Measurements from ENCODE around the gene MYOZ3.
A peak's percentile ranks its signal among the peaks of the same experiment; 100 is the strongest.

The MYOZ3 gene

DNA sequence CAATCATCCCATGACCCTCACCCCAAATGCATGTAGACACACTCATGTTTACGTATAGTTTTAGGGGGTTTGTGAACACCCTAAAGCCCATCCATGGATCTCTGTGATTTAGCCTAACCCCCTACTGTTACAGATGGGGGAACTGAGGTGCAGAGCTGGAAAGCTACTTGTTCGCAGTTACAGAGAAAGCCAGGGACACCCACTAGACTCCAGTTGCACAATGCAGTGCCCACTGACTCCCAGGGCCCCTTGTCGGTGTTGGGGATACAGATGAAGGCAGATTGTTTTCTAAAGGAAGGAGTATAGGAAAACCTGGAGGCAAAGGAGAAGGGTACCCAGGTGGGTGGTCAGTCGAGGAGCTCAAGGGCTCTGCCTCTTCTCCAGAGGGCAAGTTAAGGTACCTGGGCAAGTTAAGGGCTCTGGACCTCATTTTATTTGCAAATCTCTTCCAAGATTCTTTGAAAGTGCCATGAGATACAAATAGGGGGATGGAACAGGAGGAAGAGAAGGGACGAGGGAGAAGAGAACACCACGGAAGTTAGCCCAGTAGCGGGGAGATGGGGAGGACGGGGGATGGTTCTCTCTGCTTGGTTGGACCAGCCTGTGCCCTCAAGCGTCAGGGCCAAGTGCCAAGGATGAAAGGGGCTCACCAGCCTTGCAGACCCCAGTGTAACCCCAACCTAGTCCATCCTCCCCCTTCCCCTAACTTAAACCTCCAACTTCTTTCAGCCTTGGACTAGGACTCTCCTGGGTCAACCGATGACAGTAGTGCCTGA is 958 bp downstream of the MYOZ3 start:
- Histone ChIP-seq H2BK120ac (ENCODE audit: low read depth, low read length) (no peak overlapping the region), H3K4me2 (ENCODE audit: low read length) (no peak overlapping the region), H3K27ac (ENCODE audit: low read depth, low read length) (no peak overlapping the region), H2BK15ac (replicated peaks; ENCODE audit: low read depth) (no peak overlapping the region), H3K27me3 (ENCODE audit: insufficient read depth, low read length, poor library complexity) (no peaks in the 10 kb centered on the region), H4K8ac (ENCODE audit: low read depth, low read length) (no peak overlapping the region), H3K36me3 (ENCODE audit: control insufficient read depth, insufficient read depth, low read length) (no peaks in the 10 kb centered on the region), H4K5ac (ENCODE audit: low read length) (no peak overlapping the region), H3K9ac (ENCODE audit: low read length) (no peak overlapping the region), H3K79me2 (ENCODE audit: control insufficient read depth, insufficient read depth, low read length) (no peaks in the 10 kb centered on the region), H3K18ac (ENCODE audit: low read length) (no peak overlapping the region), H3K56ac (ENCODE audit: low read length) (no peak overlapping the region), H3K4me3 (ENCODE audit: low read length) (no peak overlapping the region), H3K79me1 (ENCODE audit: low read length) (no peaks in the 10 kb centered on the region), H3K23ac (ENCODE audit: low read length) (no peak overlapping the region), H2BK5ac (ENCODE audit: low read length) (no peak overlapping the region), H3K4ac (ENCODE audit: low read depth, low read length) (no peak overlapping the region), H3K4me1 (ENCODE audit: control insufficient read depth, low read depth, low read length) (peaks cover 4% of the 10 kb centered on the region), H2AK5ac (ENCODE audit: low read length) (no peak overlapping the region)
- WGBS (ENCODE audit: extremely low coverage, insufficient coverage, low lambda C conversion rate) = no CpG with 5 or more reads among the region's 10 CpGs
- no peak for DNase-seq

DNA sequence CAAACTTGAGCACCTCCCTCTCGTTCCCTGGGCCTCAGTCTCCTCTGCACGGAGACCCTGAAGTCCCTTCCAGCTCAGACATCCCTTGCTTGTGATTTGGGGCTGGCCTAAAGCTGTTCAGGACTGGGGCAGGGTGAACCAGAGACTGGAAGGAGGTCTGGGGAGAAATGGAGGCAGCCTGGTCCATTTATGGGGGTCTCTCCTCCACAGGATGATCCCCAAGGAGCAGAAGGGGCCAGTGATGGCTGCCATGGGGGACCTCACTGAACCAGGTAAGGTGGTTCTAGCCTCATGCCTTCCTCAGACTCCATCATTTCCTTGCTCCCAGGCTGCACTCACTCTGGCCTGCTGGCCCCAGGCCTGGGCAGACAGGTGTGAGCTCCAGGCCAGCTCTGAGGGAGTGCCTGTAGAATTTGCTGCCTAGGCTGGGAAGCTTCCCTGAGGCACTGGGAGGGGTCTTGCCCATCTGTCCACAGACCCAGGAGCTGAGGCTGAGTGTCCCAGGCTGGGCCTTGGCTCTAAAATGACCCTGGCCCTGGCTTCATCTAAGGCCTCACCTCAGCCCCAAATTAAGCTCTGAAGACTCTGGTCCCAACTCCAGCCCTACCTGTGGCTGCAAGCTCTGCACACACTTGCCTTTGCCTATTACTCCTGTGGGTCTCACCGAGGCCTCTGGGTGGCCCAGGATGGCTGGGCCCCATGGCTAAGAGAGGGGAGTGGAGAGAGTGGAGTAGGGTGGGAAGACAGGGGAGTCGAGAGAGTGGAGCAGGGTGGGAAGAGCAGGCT is 1.9 kb downstream of the MYOZ3 start:
- no CpG with 5 or more reads among the region's 4 CpGs for WGBS (ENCODE audit: extremely low coverage, insufficient coverage, low lambda C conversion rate)
- peaks cover 4% of the 10 kb centered on the region for H3K4me1 ChIP-seq (ENCODE audit: control insufficient read depth, low read depth, low read length)

GRCh38 chr5:150663936-150664335 is 2.9 kb downstream of the MYOZ3 start:
- no peak overlapping the region for H3K27ac ChIP-seq (ENCODE audit: low read depth, low read length)
- H3K9ac ChIP-seq (ENCODE audit: low read length) = no peak overlapping the region
- no CpG with 5 or more reads among the region's 3 CpGs for WGBS (ENCODE audit: extremely low coverage, insufficient coverage, low lambda C conversion rate)

More for the DNA sequence above, 1.9 kb downstream of the MYOZ3 start:
- H4K5ac ChIP-seq (ENCODE audit: low read length) = no peak overlapping the region
- no peaks in the 10 kb centered on the region for H3K27me3 ChIP-seq (ENCODE audit: insufficient read depth, low read length, poor library complexity)
- DNase-seq = peak; percentile 19
- no peak overlapping the region for H3K4me2 ChIP-seq (ENCODE audit: low read length)
- H3K23ac ChIP-seq (ENCODE audit: low read length) = no peak overlapping the region
- no peaks in the 10 kb centered on the region for H3K79me2 ChIP-seq (ENCODE audit: control insufficient read depth, insufficient read depth, low read length)
- H3K18ac ChIP-seq (ENCODE audit: low read length) = no peak overlapping the region
- H3K36me3 ChIP-seq (ENCODE audit: control insufficient read depth, insufficient read depth, low read length) = no peaks in the 10 kb centered on the region
- H3K4me3 ChIP-seq (ENCODE audit: low read length) = no peak overlapping the region
- no peak overlapping the region for H4K8ac ChIP-seq (ENCODE audit: low read depth, low read length)
- H3K79me1 ChIP-seq (ENCODE audit: low read length) = no peaks in the 10 kb centered on the region
- H2BK15ac ChIP-seq (replicated peaks; ENCODE audit: low read depth) = no peak overlapping the region
- H2BK120ac ChIP-seq (ENCODE audit: low read depth, low read length) = no peak overlapping the region
- H2BK5ac ChIP-seq (ENCODE audit: low read length) = no peak overlapping the region
- no peak overlapping the region for H3K9ac ChIP-seq (ENCODE audit: low read length)
- H3K4ac ChIP-seq (ENCODE audit: low read depth, low read length) = no peak overlapping the region
- no peak overlapping the region for H3K27ac ChIP-seq (ENCODE audit: low read depth, low read length)
- no peak overlapping the region for H2AK5ac ChIP-seq (ENCODE audit: low read length)
- no peak overlapping the region for H3K56ac ChIP-seq (ENCODE audit: low read length)

DNA sequence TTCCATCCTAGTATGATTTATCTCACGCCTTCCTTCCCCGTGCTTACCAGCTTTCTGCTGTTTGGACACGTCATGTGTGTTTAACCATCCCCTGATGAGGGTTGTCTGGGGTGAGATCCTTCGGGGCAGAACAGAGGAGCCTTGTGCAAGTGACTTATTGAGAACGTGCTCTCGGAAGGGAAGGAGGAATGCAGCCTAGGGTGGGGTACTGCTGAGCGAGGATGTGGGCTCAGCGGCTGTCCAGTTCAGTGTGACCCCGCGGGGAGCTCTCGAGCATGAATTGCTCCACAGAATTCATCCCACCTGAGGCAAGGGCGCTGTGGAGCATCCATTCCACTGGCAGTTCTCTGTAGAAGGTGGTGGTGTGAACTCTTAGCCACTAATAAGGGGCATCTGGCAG is 4.0 kb downstream of the MYOZ3 start:
- H2AK5ac ChIP-seq (ENCODE audit: low read length) = no peak overlapping the region
- H3K9ac ChIP-seq (ENCODE audit: low read length) = no peak overlapping the region
- H3K18ac ChIP-seq (ENCODE audit: low read length) = no peak overlapping the region
- H4K8ac ChIP-seq (ENCODE audit: low read depth, low read length) = no peak overlapping the region
- no peaks in the 10 kb centered on the region for H3K36me3 ChIP-seq (ENCODE audit: control insufficient read depth, insufficient read depth, low read length)
- H4K5ac ChIP-seq (ENCODE audit: low read length) = no peak overlapping the region
- H3K79me2 ChIP-seq (ENCODE audit: control insufficient read depth, insufficient read depth, low read length) = no peaks in the 10 kb centered on the region
- H3K4me2 ChIP-seq (ENCODE audit: low read length) = no peak overlapping the region
- H3K27ac ChIP-seq (ENCODE audit: low read depth, low read length) = no peak overlapping the region
- H3K4me3 ChIP-seq (ENCODE audit: low read length) = no peak overlapping the region
- H3K23ac ChIP-seq (ENCODE audit: low read length) = no peak overlapping the region
- no peak overlapping the region for H3K56ac ChIP-seq (ENCODE audit: low read length)
- no peak for DNase-seq
- H3K79me1 ChIP-seq (ENCODE audit: low read length) = no peaks in the 10 kb centered on the region
- H2BK15ac ChIP-seq (replicated peaks; ENCODE audit: low read depth) = no peak overlapping the region
- H2BK5ac ChIP-seq (ENCODE audit: low read length) = no peak overlapping the region
- H3K4me1 ChIP-seq (ENCODE audit: control insufficient read depth, low read depth, low read length) = peaks cover 5% of the 10 kb centered on the region
- no peak overlapping the region for H3K4ac ChIP-seq (ENCODE audit: low read depth, low read length)
- no CpG with 5 or more reads among the region's 12 CpGs for WGBS (ENCODE audit: extremely low coverage, insufficient coverage, low lambda C conversion rate)
- H3K27me3 ChIP-seq (ENCODE audit: insufficient read depth, low read length, poor library complexity) = no peaks in the 10 kb centered on the region
- no peak overlapping the region for H2BK120ac ChIP-seq (ENCODE audit: low read depth, low read length)

More at GRCh38 chr5:150663936-150664335, 2.9 kb downstream of the MYOZ3 start:
- H3K27me3 ChIP-seq (ENCODE audit: insufficient read depth, low read length, poor library complexity) = no peaks in the 10 kb centered on the region
- no peak overlapping the region for H4K8ac ChIP-seq (ENCODE audit: low read depth, low read length)
- no peak overlapping the region for H2BK15ac ChIP-seq (replicated peaks; ENCODE audit: low read depth)
- H4K5ac ChIP-seq (ENCODE audit: low read length) = no peak overlapping the region
- DNase-seq = no peak
- no peak overlapping the region for H2AK5ac ChIP-seq (ENCODE audit: low read length)
- H2BK120ac ChIP-seq (ENCODE audit: low read depth, low read length) = no peak overlapping the region
- H3K18ac ChIP-seq (ENCODE audit: low read length) = no peak overlapping the region
- H2BK5ac ChIP-seq (ENCODE audit: low read length) = no peak overlapping the region
- no peak overlapping the region for H3K56ac ChIP-seq (ENCODE audit: low read length)
- no peaks in the 10 kb centered on the region for H3K79me2 ChIP-seq (ENCODE audit: control insufficient read depth, insufficient read depth, low read length)
- no peak overlapping the region for H3K4me3 ChIP-seq (ENCODE audit: low read length)
- H3K4me1 ChIP-seq (ENCODE audit: control insufficient read depth, low read depth, low read length) = peaks cover 4% of the 10 kb centered on the region
- no peak overlapping the region for H3K23ac ChIP-seq (ENCODE audit: low read length)
- H3K4me2 ChIP-seq (ENCODE audit: low read length) = no peak overlapping the region
- no peaks in the 10 kb centered on the region for H3K79me1 ChIP-seq (ENCODE audit: low read length)
- H3K4ac ChIP-seq (ENCODE audit: low read depth, low read length) = no peak overlapping the region
- no peaks in the 10 kb centered on the region for H3K36me3 ChIP-seq (ENCODE audit: control insufficient read depth, insufficient read depth, low read length)

- Histone ChIP-seq H3K56ac (ENCODE audit: low read length) (peak overlapping the region; percentile 96), H3K79me2 (ENCODE audit: control insufficient read depth, insufficient read depth, low read length) (no peaks in the 10 kb centered on the region), H3K9ac (ENCODE audit: low read length) (peak overlapping the region; percentile 6), H2AK5ac (ENCODE audit: low read length) (no peak overlapping the region), H3K27ac (ENCODE audit: low read depth, low read length) (peak overlapping the region; percentile 91), H3K36me3 (ENCODE audit: control insufficient read depth, insufficient read depth, low read length) (no peaks in the 10 kb centered on the region), H3K4me3 (ENCODE audit: low read length) (no peak overlapping the region), H3K4ac (ENCODE audit: low read depth, low read length) (no peak overlapping the region), H3K4me1 (ENCODE audit: control insufficient read depth, low read depth, low read length) (peaks cover 15% of the 10 kb centered on the region), H4K8ac (ENCODE audit: low read depth, low read length) (no peak overlapping the region), H4K5ac (ENCODE audit: low read length) (no peak overlapping the region), H3K4me2 (ENCODE audit: low read length) (peak overlapping the region; percentile 1), H2BK15ac (replicated peaks; ENCODE audit: low read depth) (no peak overlapping the region), H3K27me3 (ENCODE audit: insufficient read depth, low read length, poor library complexity) (no peaks in the 10 kb centered on the region), H3K23ac (ENCODE audit: low read length) (no peak overlapping the region), H2BK5ac (ENCODE audit: low read length) (peak overlapping the region; percentile 7), H3K79me1 (ENCODE audit: low read length) (no peaks in the 10 kb centered on the region), H3K18ac (ENCODE audit: low read length) (peak overlapping the region; percentile 92), H2BK120ac (ENCODE audit: low read depth, low read length) (no peak overlapping the region)
- WGBS (ENCODE audit: extremely low coverage, insufficient coverage, low lambda C conversion rate) = no CpG with 5 or more reads among the region's 14 CpGs
- DNase-seq = peak; percentile 90
Observed at GRCh38 chr5:150670275-150670947, 9.4 kb downstream of the MYOZ3 start.

All from mesendoderm (in vitro differentiated cells).